ENCODE data around the gene KRTCAP2.
A peak's percentile ranks its signal among the peaks of the same experiment; 100 is the strongest.
"Not testable (repeated sequence)": the region's sequence is repeated elsewhere in the genome, so short reads cannot be mapped to it uniquely, and the experiment has no call there.

Gene KRTCAP2

GRCh38 chr1:155199792-155200191 is 26.7 kb upstream of the KRTCAP2 start:
- DNase-seq (ENCODE audit: low read depth), result no peak

DNA sequence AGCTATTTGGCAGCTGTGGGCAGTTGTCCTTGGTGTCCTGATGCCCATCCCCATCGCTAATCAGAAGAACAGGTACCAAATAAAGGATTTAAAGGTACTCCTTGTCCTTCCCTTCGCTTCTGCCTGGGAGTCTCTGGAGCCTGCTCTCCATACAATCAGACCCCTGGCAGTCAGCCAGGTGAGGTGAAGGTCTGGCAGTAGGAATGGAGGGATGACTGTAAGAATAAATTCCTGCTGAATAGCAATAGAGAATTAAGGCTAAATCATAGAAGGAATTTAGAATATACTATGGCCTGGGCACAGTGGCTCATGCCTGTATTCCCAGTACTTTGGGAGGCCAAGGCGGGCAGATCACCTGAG is 25.4 kb upstream of the KRTCAP2 start:
- no peak for DNase-seq (ENCODE audit: low read depth)

DNA sequence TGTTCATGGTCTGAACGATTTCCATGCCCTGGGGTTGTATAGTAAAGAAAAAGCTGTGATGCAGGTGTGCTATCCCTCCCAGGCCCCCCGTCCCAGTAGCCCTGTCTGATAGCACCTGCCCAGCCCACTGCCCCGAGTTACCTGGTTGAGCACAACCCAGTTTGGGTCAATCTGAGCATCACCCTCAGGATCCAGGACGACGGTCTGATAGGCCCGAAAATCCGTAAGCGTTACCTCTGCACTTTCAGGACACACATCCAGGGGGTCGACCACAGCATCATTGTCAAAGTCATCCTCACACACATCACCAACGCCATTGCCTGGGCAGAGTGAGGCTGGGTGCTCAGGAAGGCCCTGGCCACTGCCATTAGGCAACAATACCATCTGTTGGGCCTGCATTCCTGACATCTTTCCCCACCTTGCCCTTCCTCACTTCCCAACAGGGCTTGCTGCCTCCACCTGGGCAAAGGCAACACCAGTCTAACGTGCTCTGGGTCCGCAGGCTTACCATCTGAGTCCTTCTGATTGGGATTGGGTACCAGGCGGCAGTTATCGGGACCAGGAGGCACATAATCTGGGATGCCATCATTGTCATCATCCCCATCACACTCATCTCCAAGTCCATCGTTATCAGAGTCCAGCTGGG is 24.9 kb upstream of the KRTCAP2 start:
- no peak for DNase-seq (ENCODE audit: low read depth)

DNA sequence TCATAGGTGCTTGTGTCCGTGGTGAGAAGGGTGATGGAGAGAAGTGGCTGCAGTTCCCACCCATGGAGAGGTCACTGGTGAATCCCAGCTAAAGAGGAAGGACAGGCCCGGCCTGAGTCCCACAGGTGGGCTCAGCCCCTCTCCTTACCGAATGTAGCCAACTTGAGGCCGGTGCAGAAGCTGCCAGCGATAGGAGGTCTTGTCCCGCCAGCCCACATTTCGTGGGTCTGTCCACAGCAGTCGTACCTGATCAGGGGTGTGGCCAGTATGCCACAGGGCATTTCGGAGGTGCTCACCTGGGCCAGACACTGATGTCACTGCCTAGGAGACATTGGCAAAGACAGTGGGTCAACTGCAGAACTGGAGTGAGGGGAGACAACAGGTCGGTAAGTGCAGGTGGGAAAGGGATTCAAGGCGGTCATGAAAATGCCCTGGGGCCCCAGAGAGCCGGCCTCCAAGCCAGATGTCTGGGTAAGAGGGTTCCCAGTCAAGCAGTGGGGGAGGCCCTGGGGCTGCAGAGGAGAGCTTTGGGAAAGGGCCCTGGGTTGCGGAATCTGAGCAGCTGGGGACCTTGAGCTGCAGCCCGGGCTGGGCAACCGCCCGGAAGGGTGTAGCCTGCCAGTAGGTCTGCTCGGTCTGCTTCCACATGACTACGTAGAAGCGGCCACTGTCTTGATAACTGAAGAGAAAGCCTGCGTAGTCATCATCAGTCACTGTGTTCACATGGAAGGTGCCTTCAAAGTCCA is 24.0 kb upstream of the KRTCAP2 start:
- no peak for DNase-seq (ENCODE audit: low read depth)

DNA sequence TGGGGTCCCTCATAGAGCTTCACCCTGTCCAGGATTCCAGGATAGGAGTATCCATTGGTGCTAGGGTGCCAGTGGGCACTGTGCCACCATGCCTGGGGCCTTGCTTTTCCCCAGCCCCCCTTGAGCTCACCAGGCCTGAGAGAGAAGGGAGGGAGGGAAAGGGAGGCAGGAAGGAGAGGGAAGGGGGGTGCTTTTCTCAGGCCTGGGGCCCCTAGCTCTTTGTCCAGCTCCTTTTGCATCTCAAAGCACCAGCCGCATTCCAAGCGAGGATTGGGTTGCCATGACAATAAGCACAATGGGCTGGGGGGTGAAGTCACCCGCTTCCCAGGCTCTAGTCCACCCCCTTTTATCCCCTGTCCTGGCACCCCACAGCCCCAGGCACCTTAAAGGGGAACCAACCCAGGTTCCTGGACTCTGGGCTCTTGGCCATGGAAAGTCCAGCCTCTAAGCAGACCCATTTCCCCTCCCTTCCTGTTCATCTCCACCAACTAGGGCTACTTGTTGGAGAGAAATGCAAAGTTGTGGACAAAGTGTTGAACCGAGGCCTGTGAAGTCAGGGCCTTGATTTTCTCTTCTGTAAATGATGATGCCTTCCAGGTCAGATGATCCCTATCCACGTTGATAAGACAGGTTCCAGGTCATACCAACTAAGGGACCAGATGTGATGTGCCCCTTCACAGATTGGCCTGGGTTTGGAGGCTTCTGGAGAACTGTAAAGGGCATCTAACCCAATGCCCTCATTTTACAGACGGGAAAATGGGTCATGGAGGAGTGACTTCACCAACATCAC is 23.2 kb upstream of the KRTCAP2 start:
- DNase-seq (ENCODE audit: low read depth), result no peak

GRCh38 chr1:155195201-155196102 is 22.3 kb upstream of the KRTCAP2 start:
- DNase-seq (ENCODE audit: low read depth), result no peak

DNA sequence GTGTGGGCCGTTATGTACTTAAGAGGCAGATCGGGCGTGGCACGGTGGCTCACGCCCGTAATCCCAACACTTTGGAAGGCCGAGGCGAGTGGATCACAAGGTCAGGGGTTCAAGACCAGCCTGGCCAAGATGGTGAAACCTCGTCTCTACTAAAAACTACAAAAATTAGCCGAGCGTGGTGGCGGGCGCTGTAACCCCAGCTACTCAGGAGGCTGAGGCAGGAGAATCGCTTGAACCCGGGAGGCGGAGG is 20.8 kb upstream of the KRTCAP2 start:
- not testable (repeated sequence) for DNase-seq (ENCODE audit: low read depth)

DNA sequence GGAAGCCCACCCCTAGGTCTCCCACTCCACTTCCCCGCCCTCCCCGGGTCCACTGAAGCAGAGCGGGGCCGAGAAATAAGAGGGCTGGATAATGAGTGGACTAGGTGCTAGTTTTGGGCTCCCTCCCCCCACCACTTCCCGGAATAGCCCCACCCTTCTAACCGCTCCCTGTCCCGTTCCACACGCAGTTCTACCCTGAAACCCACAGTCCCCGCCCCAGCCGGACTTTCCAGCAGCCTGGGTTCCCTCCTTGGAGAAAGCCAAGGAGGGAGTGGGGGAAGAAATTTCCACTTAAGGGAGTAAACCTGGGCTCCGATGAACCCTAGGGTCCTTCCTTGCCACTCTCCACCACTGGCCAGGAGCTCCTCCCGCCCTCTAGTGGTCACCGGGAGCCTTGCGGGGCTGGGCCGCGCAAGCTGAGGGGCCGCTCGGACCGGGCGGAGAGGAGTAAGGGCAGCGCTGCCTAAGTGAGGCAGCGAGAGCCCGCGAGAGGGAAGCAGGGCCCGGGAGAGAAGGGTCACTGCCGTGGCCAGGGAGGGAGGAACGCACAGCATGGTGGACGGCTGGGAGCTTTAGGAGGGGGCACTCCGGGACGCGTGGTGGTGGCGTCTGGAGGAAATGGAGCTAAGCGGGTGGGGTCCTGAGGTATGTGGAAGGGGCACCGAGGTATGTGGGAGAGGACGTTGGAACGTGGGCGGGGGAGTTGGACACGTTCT is 20.3 kb upstream of the KRTCAP2 start:
- peak; percentile 92 for DNase-seq (ENCODE audit: low read depth)

GRCh38 chr1:155192346-155193274 is 19.5 kb upstream of the KRTCAP2 start:
- no peak for DNase-seq (ENCODE audit: low read depth)

GRCh38 chr1:155191904-155192303 is 18.8 kb upstream of the KRTCAP2 start:
- no peak for DNase-seq (ENCODE audit: low read depth)

GRCh38 chr1:155189926-155190325 is 16.8 kb upstream of the KRTCAP2 start:
- DNase-seq (ENCODE audit: low read depth), result not testable (repeated sequence)

GRCh38 chr1:155188268-155188667 is 15.2 kb upstream of the KRTCAP2 start:
- no peak for DNase-seq (ENCODE audit: low read depth)

DNA sequence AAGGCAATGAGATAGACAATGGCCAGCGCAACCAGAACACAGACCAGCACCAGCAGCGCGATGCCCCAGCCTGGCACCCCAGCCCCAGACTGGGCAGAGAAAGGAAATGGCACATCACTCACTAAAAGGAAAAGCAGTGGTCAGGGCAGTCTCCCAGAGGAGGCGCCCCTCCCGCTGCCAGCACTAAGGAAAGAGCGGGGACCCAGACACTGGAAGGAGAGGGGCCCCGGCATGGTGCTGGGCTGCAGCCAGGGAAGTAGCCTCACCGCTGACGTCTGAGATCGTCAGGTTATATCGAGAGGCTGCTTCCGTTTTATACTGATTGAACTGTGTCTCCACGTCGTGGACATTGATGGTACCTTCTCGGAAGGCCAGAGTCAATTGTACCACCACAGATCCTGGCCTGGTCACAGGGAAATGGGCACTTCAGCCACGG is 14.4 kb upstream of the KRTCAP2 start:
- DNase-seq (ENCODE audit: low read depth), result no peak

- DNase-seq (ENCODE audit: low read depth), result no peak
Measured at GRCh38 chr1:155186794-155187455, 13.8 kb upstream of the KRTCAP2 start.

DNA sequence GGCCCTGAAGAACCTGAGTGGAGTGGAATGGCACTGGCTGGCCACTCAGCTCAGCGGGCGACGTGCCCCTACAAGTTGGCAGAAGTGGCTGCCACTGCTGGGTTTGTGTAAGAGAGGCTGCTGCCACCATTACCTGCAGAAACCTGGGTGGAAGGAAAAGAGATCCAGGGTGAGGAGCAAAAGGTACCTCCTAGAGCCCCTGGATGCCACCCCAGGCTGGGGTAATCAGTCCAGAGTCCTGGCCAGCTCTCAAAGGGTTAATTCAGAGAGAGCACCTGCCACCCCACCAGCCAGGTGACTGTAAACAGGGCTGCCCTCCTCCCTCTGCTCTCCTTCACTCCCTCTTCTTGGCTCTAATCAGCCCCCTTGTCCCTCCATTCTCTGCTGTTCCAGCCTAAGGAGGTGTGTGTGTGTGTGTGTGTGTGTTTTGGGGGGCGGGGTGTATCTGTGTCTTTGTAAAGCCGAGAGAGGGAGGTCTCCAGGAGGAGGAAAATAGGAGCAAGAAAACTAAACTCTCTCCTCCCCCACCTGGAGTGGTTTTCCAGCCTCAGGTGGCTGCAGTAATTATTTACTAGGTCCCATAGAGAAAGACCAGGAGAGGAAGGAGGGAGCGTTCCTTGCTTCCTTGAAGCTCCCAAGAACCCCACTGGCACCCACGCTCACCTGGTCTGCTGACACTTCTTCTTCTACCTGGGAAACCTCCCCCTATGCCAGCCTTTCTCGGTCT is 13.1 kb upstream of the KRTCAP2 start:
- DNase-seq (ENCODE audit: low read depth), result no peak

GRCh38 chr1:155185783-155186066 is 12.6 kb upstream of the KRTCAP2 start:
- no peak for DNase-seq (ENCODE audit: low read depth)

- DNase-seq (ENCODE audit: low read depth), result peak; percentile 68
Measured at GRCh38 chr1:155184835-155185782, 12.0 kb upstream of the KRTCAP2 start.

DNA sequence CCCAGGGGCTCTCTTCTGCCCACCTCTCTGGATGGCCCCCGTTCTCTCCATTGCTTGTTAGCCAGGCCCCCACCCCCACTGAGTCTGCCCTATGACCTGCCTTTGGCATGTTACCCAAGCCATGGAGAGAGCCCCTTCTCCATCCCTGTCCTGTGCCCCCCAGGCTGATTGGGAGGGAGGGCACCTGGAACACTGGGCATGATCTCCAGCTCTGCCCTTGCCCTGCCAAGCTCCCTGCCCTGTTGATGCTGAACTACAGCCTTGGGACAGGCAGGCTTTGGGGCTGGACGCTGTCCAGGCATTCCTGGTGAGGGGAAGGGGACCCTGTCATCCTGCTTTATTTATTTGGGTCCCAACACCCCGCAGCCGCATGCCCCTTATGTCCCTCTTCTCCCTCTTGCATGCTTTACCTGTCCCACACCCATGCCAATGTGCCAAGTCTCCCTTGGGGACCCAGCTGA is 11.3 kb upstream of the KRTCAP2 start:
- no peak for DNase-seq (ENCODE audit: low read depth)

Measured in CMK (cell line).